Left lung (tissue), 10 donors: ENCODE data around the gene ZNF236. TPM values are rescaled to one million over a fixed set of nuclear protein-coding genes. Genes with fewer than 3 reads are reported as not detected.

ENCODE experiments used
- ATAC-seq: fragments of 200-7000 bp; cut with Tn5 transposase; one replicate; pipeline ENCODE4 v1.9.1; 2020; ENCODE audit warnings: moderate library complexity
- DNase-seq, 4 donors: peaks; one replicate each; pipeline ENCODE4 v3.0.0-alpha.2; 2013 to 2020
- H3K27ac ChIP-seq, 2 donors: fragments of 200-600 bp; sonication (generic) in 1 of 2; one replicate each; pipeline versions ENCODE4 v1.5.0 to v1.8.0; 2020 to 2021
- H3K27me3 ChIP-seq, 2 donors: fragments of 200-600 bp; sonication (generic) in 1 of 2; one replicate each; pipeline versions ENCODE4 v1.5.0 to v1.8.0; 2020 to 2021
- H3K36me3 ChIP-seq, 2 donors: fragments of 200-600 bp; sonication (generic) in 1 of 2; one replicate each; pipeline versions ENCODE4 v1.5.0 to v1.8.0; 2020 to 2021
- H3K4me1 ChIP-seq, 2 donors: fragments of 200-600 bp; one replicate each; pipeline ENCODE4 v1.8.0; 2021
- H3K4me3 ChIP-seq, 2 donors: fragments of 200-600 bp; sonication (generic) in 1 of 2; one replicate each; pipeline versions ENCODE4 v1.5.0 to v1.8.0; 2020 to 2021; ENCODE audit warnings: mild to moderate bottlenecking in 1 of 2
- H3K9me3 ChIP-seq, 2 donors: fragments of 200-600 bp; sonication (generic) in 1 of 2; one replicate each; pipeline versions ENCODE4 v1.5.0 to v1.8.0; 2020 to 2021
- CTCF ChIP-seq, 2 donors: fragments of 200-600 bp; sonication (generic) in 1 of 2; IDR thresholded peaks; one replicate each; pipeline versions ENCODE4 v1.5.0 to v1.8.0; 2021; ENCODE audit warnings: antibody characterized with exemption in 2 of 2
- intact Hi-C, 2 donors: fragments of 100-400 bp; cut with DNase I; formaldehyde crosslinking; loops; one replicate each; pipeline versions ENCODE4 v1.11.2 to v1.14.2; 2022
- polyA plus RNA-seq, 6 donors: library from polyadenylated mRNA; unstranded; fragments of 120-200 nt; gene quantifications; one replicate each; pipeline ENCODE4 v1.2.1, GENCODE V29; 2013; ENCODE audit not compliant: insufficient read length in 6 of 6
- total RNA-seq, 2 donors: library from RNA; stranded (reverse); fragmentation: NEBNext Ultra II Directional; extraction: Animal tissue kit (Norgen Biotek cat#: 25700); gene quantifications; one replicate each; pipeline ENCODE4 v1.2.1, GENCODE V29; 2021
- donor health status: DM: no; HTN: yes; CAD: no.
- donor health status: DM: no; HTN: no; CAD: no.

The ZNF236 gene
- total and polyA plus RNA-seq, 8 donors: 10.9 to 15.1 (median 12.5) TPM

DNA sequence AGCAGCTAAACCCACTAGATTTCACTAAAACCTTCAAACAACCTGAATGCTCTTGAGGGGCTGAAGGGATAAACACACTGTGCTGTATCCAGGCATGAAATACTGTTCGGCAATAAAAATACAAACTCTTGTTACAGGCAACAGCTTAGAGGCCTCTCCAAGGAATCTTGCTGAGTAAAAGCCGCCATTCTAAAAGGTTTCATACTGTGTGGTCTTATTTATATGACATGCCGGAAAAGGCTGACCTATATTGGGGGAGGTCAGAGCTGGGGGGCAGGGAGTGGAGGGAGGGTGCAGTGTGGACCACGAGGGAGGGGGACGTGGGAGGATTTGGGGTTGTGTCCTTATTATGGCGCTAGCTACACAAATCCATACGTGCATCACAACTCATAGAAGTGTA lies 174.1 kb downstream of the ZNF236 start:
- intact Hi-C loops: loop anchor here in 1 of 2 donors (5.0 kb wide), 1 partner anchor 216 kb away; no protein-coding TSS in a partner anchor
- ATAC-seq: no peak
- no peak overlapping the region for H3K27ac ChIP-seq
- H3K4me3 ChIP-seq: no peak overlapping the region
- no peak for DNase-seq
- no peak for TF ChIP-seq CTCF (IDR thresholded peaks at IDR 0.05)
- H3K36me3 ChIP-seq: no peaks in the 10 kb centered on the region
- H3K4me1 ChIP-seq: peaks cover 0 to 7% of the 10 kb centered on the region in 2 donors
- H3K9me3 ChIP-seq: no peaks in the 10 kb centered on the region
- no peaks in the 10 kb centered on the region for H3K27me3 ChIP-seq

DNA sequence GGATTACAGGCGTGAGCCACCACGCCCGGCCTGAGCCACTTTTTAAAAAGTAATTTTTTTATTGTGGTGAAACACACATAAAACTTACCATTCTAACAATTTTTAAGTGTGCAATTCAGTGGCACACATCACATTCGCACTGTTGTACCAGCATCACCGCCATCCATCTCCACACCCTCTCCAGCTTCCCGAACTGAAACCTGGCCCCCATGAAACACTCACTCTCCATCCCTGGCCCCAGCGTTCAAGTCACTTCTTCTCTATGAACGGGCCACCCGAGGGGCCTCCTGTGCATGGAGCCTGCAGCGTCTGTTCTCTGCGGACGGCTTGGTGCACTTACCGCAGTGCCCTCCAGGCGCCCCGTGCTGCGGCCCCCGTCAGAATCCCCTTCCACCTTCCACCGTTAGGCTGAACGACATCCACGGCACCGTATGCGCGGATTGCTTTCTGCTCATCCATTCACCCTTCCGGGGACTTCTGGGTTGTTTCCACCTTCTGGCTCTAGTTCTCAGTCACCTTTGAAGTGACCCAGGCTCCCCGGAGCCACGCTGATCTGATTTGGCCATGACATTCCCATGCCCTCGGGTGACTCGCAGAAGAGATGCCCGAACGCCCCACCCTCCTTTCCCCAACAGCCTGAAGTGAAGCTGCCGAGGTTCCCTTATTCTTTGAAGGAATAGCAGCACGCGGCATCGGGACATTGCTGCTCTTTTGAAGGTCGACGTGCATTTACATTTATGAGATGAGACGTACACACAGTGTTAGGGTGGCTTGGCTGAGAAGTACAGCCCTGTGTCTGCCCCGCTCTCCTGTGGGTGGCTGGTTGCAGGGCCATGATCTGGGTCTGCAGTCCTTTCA lies 175.8 kb downstream of the ZNF236 start:
- intact Hi-C loops: loop anchor here in 1 of 2 donors (5.0 kb wide), 1 partner anchor 214 kb away; no protein-coding TSS in a partner anchor
- ATAC-seq (no peak), DNase-seq (peak in 1 of 4 donors; percentile 51)
- Histone ChIP-seq H3K4me1 (peaks cover 0 to 7% of the 10 kb centered on the region in 2 donors), H3K4me3 (no peak overlapping the region), H3K27me3 (no peaks in the 10 kb centered on the region), H3K27ac (no peak overlapping the region), H3K36me3 (no peaks in the 10 kb centered on the region), H3K9me3 (no peaks in the 10 kb centered on the region)
- TF ChIP-seq CTCF (IDR thresholded peaks at IDR 0.05): no peak

DNA sequence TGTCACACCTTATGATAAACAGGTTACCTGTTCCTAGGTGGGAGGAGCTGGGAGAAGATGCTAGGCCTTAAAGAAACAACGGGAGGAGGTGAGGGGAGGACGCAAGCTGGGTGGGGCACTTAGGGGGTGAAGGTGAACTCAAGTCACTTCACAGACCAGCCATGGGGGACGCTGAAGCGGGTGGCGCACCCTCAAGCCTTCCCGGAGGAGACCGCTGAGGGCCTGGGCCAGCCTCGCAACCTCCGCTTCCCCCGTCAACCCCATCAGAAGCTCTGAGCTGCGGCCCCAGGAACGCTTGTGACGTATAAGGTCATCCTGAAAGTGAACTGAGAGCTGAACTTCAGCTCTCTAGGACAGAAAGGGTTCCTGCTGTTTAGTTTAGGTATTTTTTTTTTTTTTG lies 176.7 kb downstream of the ZNF236 start:
- no peak for ATAC-seq
- Histone ChIP-seq H3K27me3 (no peaks in the 10 kb centered on the region), H3K36me3 (no peaks in the 10 kb centered on the region), H3K27ac (no peak overlapping the region), H3K9me3 (no peaks in the 10 kb centered on the region), H3K4me1 (peaks cover 0 to 11% of the 10 kb centered on the region in 2 donors), H3K4me3 (no peak overlapping the region)
- intact Hi-C loops: loop anchor here in 1 of 2 donors (5.0 kb wide), 1 partner anchor 213 kb away; no protein-coding TSS in a partner anchor
- DNase-seq: peak in 1 of 4 donors; percentile 63
- TF ChIP-seq CTCF (IDR thresholded peaks at IDR 0.05): no peak

DNA sequence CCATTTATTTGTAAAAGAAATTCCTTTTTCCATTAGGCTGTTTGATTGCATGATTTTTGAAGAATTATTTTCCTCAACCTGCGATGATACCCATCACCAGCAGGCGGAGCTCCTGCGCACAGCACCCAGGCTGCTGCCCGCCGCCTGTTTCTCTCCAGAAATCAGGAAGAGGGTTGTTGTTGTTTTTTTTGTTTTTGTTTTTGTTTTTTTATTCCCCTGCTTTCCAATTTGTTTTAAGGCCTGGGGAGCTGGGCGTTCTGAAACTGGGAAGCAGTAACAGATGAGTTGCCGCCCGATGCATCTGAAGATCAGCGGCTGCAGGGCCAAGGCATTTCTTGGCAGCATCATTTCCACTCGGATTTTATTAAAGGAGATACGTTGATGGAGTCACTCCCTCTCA lies 178.2 kb downstream of the ZNF236 start:
- peak; percentile 88 for ATAC-seq
- H3K27ac ChIP-seq: no peak overlapping the region
- intact Hi-C loops: no loop called here

More for the DNA sequence above, 178.2 kb downstream of the ZNF236 start:
- TF ChIP-seq CTCF (IDR thresholded peaks at IDR 0.05): peak; percentile 86 to 98
- Histone ChIP-seq H3K36me3 (no peaks in the 10 kb centered on the region), H3K4me3 (no peak overlapping the region), H3K9me3 (no peaks in the 10 kb centered on the region), H3K4me1 (peaks cover 0 to 26% of the 10 kb centered on the region in 2 donors), H3K27me3 (no peaks in the 10 kb centered on the region)
- peak in 3 of 4 donors; percentile 39 to 90 (median 61) for DNase-seq
